HEK293 (cell line): Measurements from ENCODE around the gene SERINC1.

Experiments used
- CTCF ChIA-PET: fragments of 350-600 bp; formaldehyde crosslinking; extraction: SDS; loops from one replicate; lab custom pipeline; 2021; ENCODE audit warnings: antibody characterized with exemption; lab: Yijun Ruan, JAX
- POLR2A ChIA-PET: fragments of 300-600 bp; formaldehyde crosslinking; extraction: SDS; loops from one replicate; lab custom pipeline; 2020; ENCODE audit warnings: antibody characterized with exemption, inconsistent platforms; lab: Yijun Ruan, JAX
- H3K27ac ChIP-seq: fragments of 200-500 bp; sonication (Bioruptor generic); 2 replicates; pipeline ENCODE4 v1.5.1; 2014; ENCODE audit warnings: low read depth, low read length, control low read depth, inconsistent platforms; ENCODE audit errors: extremely low read depth
- H3K36me3 ChIP-seq, 2 experiments: fragments of 200-500 bp in 1 of 2; sonication (Bioruptor generic) in 1 of 2; 1 replicate in 1 of 2; 2 replicates in 1 of 2; pipeline ENCODE4 v1.5.1; 2014 to 2017; ENCODE audit warnings: inconsistent platforms in 2 of 2, low read length in 2 of 2; ENCODE audit not compliant: control insufficient read depth in 2 of 2, insufficient read depth in 1 of 2
- H3K4me1 ChIP-seq: fragments of 200-500 bp; sonication (Bioruptor generic); 2 replicates; pipeline ENCODE4 v1.5.1; 2014; ENCODE audit warnings: mild to moderate bottlenecking, low read length, inconsistent platforms; ENCODE audit not compliant: control insufficient read depth, insufficient read depth
- H3K4me3 ChIP-seq: 2 replicates; pipeline ENCODE4 v1.5.1; 2011; ENCODE audit warnings: low read depth, mild to moderate bottlenecking, control low read depth, low read length, moderate library complexity
- H3K9me3 ChIP-seq: fragments of 200-500 bp; sonication (Bioruptor generic); 2 replicates; pipeline ENCODE4 v1.5.1; 2014; ENCODE audit warnings: low read depth, low read length, inconsistent platforms; ENCODE audit not compliant: control insufficient read depth, insufficient read depth
- GFI1B ChIP-seq: fragments of 450-650 bp; formaldehyde crosslinking; IDR thresholded peaks from 2 replicates; pipeline ENCODE4 v1.5.1; 2016; ENCODE audit warnings: missing biosample characterization, missing genetic modification characterization
- GLIS1 ChIP-seq: fragments of 450-650 bp; formaldehyde crosslinking; IDR thresholded peaks from 2 replicates; pipeline ENCODE4 v1.5.1; 2016; ENCODE audit warnings: missing biosample characterization, missing genetic modification characterization
- PBX3 ChIP-seq: sonication (generic); formaldehyde crosslinking; IDR thresholded peaks from 2 replicates; pipeline ENCODE4 v1.8.1; 2022; ENCODE audit warnings: mild to moderate bottlenecking, moderate library complexity, missing genetic modification reagents
- PRDM1 ChIP-seq: fragments of 450-650 bp; formaldehyde crosslinking; IDR thresholded peaks from 2 replicates; pipeline ENCODE4; 2016; ENCODE audit warnings: missing biosample characterization, missing genetic modification characterization
- SCRT2 ChIP-seq: fragments of 450-650 bp; formaldehyde crosslinking; IDR thresholded peaks from 2 replicates; pipeline ENCODE4 v1.5.1; 2016; ENCODE audit warnings: missing biosample characterization, missing genetic modification characterization
- SP2 ChIP-seq: fragments of 450-650 bp; formaldehyde crosslinking; IDR thresholded peaks from 2 replicates; pipeline ENCODE4 v1.5.1; 2016; ENCODE audit warnings: missing biosample characterization, missing genetic modification characterization
- TRIM28 ChIP-seq: IDR thresholded peaks from 2 replicates; pipeline ENCODE4 v1.6.1; 2011; ENCODE audit warnings: low read length, control low read depth, borderline replicate concordance
- YY2 ChIP-seq: fragments of 450-650 bp; formaldehyde crosslinking; IDR thresholded peaks from 2 replicates; pipeline ENCODE4 v1.5.1; 2016; ENCODE audit warnings: missing biosample characterization, missing genetic modification characterization
- ZFP3 ChIP-seq: fragments of 450-650 bp; formaldehyde crosslinking; IDR thresholded peaks from 2 replicates; pipeline ENCODE4 v1.5.1; 2016; ENCODE audit warnings: low read depth, missing biosample characterization, missing genetic modification characterization
- ZNF112 ChIP-seq: fragments of 450-650 bp; formaldehyde crosslinking; IDR thresholded peaks from 2 replicates; pipeline ENCODE4 v1.5.0; 2017; ENCODE audit warnings: missing biosample characterization, missing genetic modification characterization
- ZNF140 ChIP-seq: fragments of 450-650 bp; formaldehyde crosslinking; IDR thresholded peaks from 2 replicates; pipeline ENCODE4 v1.5.1; 2016; ENCODE audit warnings: missing biosample characterization, missing genetic modification characterization
- ZNF157 ChIP-seq: fragments of 450-650 bp; formaldehyde crosslinking; IDR thresholded peaks from 2 replicates; pipeline ENCODE4 v1.5.1; 2016; ENCODE audit warnings: missing biosample characterization, missing genetic modification characterization
- ZNF214 ChIP-seq: fragments of 450-650 bp; formaldehyde crosslinking; IDR thresholded peaks from 2 replicates; pipeline ENCODE4 v1.5.1; 2017; ENCODE audit warnings: missing biosample characterization, mild to moderate bottlenecking, missing genetic modification characterization, borderline replicate concordance
- ZNF24 ChIP-seq: fragments of 450-650 bp; formaldehyde crosslinking; IDR thresholded peaks from 2 replicates; pipeline ENCODE4 v1.5.1; 2016; ENCODE audit warnings: missing biosample characterization, missing genetic modification characterization
- ZNF26 ChIP-seq: fragments of 450-650 bp; formaldehyde crosslinking; IDR thresholded peaks from 2 replicates; pipeline ENCODE4 v1.5.1; 2016; ENCODE audit warnings: missing biosample characterization, missing genetic modification characterization
- ZNF513 ChIP-seq: fragments of 450-650 bp; IDR thresholded peaks from 2 replicates; pipeline ENCODE4 v1.5.1; 2018; ENCODE audit warnings: missing biosample characterization, missing genetic modification characterization
- ZNF521 ChIP-seq: fragments of 450-650 bp; formaldehyde crosslinking; IDR thresholded peaks from 2 replicates; pipeline ENCODE4 v1.5.1; 2017; ENCODE audit warnings: missing biosample characterization, mild to moderate bottlenecking, missing genetic modification characterization
- ZNF530 ChIP-seq: fragments of 450-650 bp; formaldehyde crosslinking; IDR thresholded peaks from 2 replicates; pipeline ENCODE4 v1.5.1; 2016; ENCODE audit warnings: low read depth, missing biosample characterization, missing genetic modification characterization
- ZNF549 ChIP-seq: fragments of 450-650 bp; IDR thresholded peaks from 2 replicates; pipeline ENCODE4 v1.5.1; 2018; ENCODE audit warnings: missing biosample characterization, missing genetic modification characterization, mild to moderate bottlenecking, inconsistent platforms, moderate library complexity
- ZNF610 ChIP-seq: fragments of 450-650 bp; formaldehyde crosslinking; IDR thresholded peaks from 2 replicates; pipeline ENCODE4 v1.5.1; 2016; ENCODE audit warnings: missing biosample characterization, missing genetic modification characterization, borderline replicate concordance
- ZNF629 ChIP-seq: fragments of 450-650 bp; formaldehyde crosslinking; IDR thresholded peaks from 2 replicates; pipeline ENCODE4 v1.5.1; 2017; ENCODE audit warnings: missing biosample characterization, missing genetic modification characterization
- ZNF639 ChIP-seq: fragments of 450-650 bp; formaldehyde crosslinking; IDR thresholded peaks from 2 replicates; pipeline ENCODE4 v1.5.1; 2016; ENCODE audit warnings: missing biosample characterization, missing genetic modification characterization
- TF ChIP-seq, protein P1 (sequence below): fragments of 450-650 bp; formaldehyde crosslinking; IDR thresholded peaks from 2 replicates; pipeline ENCODE4 v1.5.1; 2016; ENCODE audit warnings: missing biosample characterization, missing genetic modification characterization, borderline replicate concordance

The SERINC1 gene

GRCh38 chr6:122426597-122426996 is 45.0 kb downstream of the SERINC1 start (continued):
- no peak for TF ChIP-seq ZNF24

GRCh38 chr6:122423734-122424133 is 47.9 kb downstream of the SERINC1 start:
- TF ChIP-seq SCRT2 (tag by site-specific recombination): peak; percentile 63; the same call in 1 of the 2 replicates
- no peak for TF ChIP-seq GLIS1 (tag by site-specific recombination)
- POLR2A ChIA-PET: no interaction called here
- no peak overlapping the region for H3K27ac ChIP-seq
- H3K36me3 ChIP-seq: peaks cover 51 to 98% of the 10 kb centered on the region in 2 experiments
- no peak overlapping the region for H3K4me3 ChIP-seq
- H3K4me1 ChIP-seq: no peaks in the 10 kb centered on the region
- H3K9me3 ChIP-seq: no peaks in the 10 kb centered on the region
- CTCF ChIA-PET: no interaction called here

DNA sequence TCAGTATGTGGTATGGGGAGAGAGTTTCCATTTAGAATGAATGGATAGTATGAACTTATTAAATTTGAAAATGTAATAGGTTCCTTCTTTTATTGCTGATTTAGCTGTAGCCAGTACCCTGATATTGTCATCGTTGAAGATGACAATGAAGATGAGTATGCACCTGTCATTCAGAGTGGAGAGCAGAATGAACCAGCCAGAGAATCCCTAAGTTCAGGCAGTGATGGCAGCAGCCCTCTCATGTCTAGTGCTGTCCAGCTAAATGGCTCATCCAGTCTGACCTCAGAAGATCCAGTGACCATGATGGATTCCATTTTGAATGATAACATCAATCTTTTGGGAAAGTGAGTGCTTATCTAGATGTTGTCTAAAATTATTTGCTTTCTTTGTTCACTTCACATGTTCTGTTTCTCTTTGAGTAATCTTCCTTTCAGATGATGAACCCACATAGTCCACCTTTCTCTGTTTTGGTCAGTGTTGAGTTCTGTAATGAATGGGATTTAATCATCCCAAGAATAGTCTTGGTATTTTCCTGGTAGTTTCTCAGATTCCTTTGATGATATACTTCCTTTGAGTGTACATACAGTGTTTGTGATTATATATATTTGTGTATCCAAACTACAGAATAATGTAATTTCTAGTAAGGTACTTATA is 48.9 kb downstream of the SERINC1 start:
- CTCF ChIA-PET: no interaction called here

More for the DNA sequence above, 48.9 kb downstream of the SERINC1 start:
- POLR2A ChIA-PET: no interaction called here
- TF ChIP-seq ZNF513 (tag by site-specific recombination): no peak
- TF ChIP-seq ZNF140 (tag by site-specific recombination): no peak
- no peak for TF ChIP-seq PRDM1 (tag by site-specific recombination)
- no peak for TF ChIP-seq ZNF629 (tag by site-specific recombination)
- no peak for TF ChIP-seq ZNF157 (tag by site-specific recombination)
- no peak for TF ChIP-seq GFI1B (tag by site-specific recombination)
- TF ChIP-seq ZNF26 (tag by site-specific recombination): no peak
- no peak for TF ChIP-seq ZNF521
- TF ChIP-seq ZNF610 (tag by site-specific recombination): no peak
- no peak for TF ChIP-seq ZNF530 (tag by site-specific recombination)
- no peak for TF ChIP-seq ZNF214
- TF ChIP-seq SP2: no peak
- no peak for TF ChIP-seq ZFP3 (tag by site-specific recombination)
- TF ChIP-seq PBX3 (CRISPR knock-in tag): no peak
- no peak for TF ChIP-seq ZNF639 (tag by site-specific recombination)
- TF ChIP-seq TRIM28: no peak
- no peak for TF ChIP-seq YY2 (tag by site-specific recombination)
- no peak for TF ChIP-seq ZNF112
- no peak for TF ChIP-seq ZNF549 (tag by site-specific recombination)
- TF ChIP-seq, protein P1, sequence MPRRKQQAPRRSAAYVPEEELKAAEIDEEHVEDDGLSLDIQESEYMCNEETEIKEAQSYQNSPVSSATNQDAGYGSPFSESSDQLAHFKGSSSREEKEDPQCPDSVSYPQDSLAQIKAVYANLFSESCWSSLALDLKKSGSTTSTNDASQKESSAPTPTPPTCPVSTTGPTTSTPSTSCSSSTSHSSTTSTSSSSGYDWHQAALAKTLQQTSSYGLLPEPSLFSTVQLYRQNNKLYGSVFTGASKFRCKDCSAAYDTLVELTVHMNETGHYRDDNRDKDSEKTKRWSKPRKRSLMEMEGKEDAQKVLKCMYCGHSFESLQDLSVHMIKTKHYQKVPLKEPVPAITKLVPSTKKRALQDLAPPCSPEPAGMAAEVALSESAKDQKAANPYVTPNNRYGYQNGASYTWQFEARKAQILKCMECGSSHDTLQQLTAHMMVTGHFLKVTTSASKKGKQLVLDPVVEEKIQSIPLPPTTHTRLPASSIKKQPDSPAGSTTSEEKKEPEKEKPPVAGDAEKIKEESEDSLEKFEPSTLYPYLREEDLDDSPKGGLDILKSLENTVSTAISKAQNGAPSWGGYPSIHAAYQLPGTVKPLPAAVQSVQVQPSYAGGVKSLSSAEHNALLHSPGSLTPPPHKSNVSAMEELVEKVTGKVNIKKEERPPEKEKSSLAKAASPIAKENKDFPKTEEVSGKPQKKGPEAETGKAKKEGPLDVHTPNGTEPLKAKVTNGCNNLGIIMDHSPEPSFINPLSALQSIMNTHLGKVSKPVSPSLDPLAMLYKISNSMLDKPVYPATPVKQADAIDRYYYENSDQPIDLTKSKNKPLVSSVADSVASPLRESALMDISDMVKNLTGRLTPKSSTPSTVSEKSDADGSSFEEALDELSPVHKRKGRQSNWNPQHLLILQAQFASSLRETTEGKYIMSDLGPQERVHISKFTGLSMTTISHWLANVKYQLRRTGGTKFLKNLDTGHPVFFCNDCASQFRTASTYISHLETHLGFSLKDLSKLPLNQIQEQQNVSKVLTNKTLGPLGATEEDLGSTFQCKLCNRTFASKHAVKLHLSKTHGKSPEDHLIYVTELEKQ (tag by site-specific recombination): no peak
- no peaks in the 10 kb centered on the region for H3K9me3 ChIP-seq
- no peaks in the 10 kb centered on the region for H3K4me1 ChIP-seq
- H3K27ac ChIP-seq: no peak overlapping the region
- H3K4me3 ChIP-seq: no peak overlapping the region
- H3K36me3 ChIP-seq: peaks cover 54 to 95% of the 10 kb centered on the region in 2 experiments
